CD1c-positive myeloid dendritic cell (primary cell): ENCODE results near the gene PLCD3.

ENCODE experiments used
- DNase-seq: peaks from one replicate; pipeline ENCODE4 v3.0.0-alpha.2; 2016; ENCODE audit errors: extremely low spot score

The PLCD3 gene

GRCh38 chr17:45132320-45132571, at the start of gene PLCD3:
Gene PLCD3 (minus strand): TSS chr17:45132515. CDS start chr17:45132410, 105 bp downstream.
- DNase-seq = no peak

GRCh38 chr17:45177563-45177962, 45.2 kb upstream of the PLCD3 start:
- no peak for DNase-seq

GRCh38 chr17:45175759-45176115, 43.4 kb upstream of the PLCD3 start:
- DNase-seq = no peak

- peak; percentile 61 for DNase-seq
These were observed 40.4 kb upstream of the PLCD3 start for GRCh38 chr17:45172541-45173286.

- DNase-seq = no peak
These were observed 39.9 kb upstream of the PLCD3 start for GRCh38 chr17:45172232-45172540.

GRCh38 chr17:45171338-45172231, 39.3 kb upstream of the PLCD3 start:
- peak; percentile 50 for DNase-seq

GRCh38 chr17:45170931-45171337, 38.6 kb upstream of the PLCD3 start:
- peak; percentile 66 for DNase-seq

- no peak for DNase-seq
These were observed 38.1 kb upstream of the PLCD3 start for GRCh38 chr17:45170280-45170930.

- DNase-seq = no peak
These were observed 36.9 kb upstream of the PLCD3 start for GRCh38 chr17:45168991-45169752.

GRCh38 chr17:45164734-45165269, 32.5 kb upstream of the PLCD3 start:
- no peak for DNase-seq

- DNase-seq = no peak
These were observed 29.8 kb upstream of the PLCD3 start for GRCh38 chr17:45162025-45162687.

GRCh38 chr17:45161288-45162024, 29.1 kb upstream of the PLCD3 start, which contains the start of gene HEXIM2:
Gene HEXIM2 (plus strand): TSS chr17:45161875. CDS start chr17:45162794, 919 bp downstream.
- DNase-seq = peak; percentile 100

GRCh38 chr17:45160447-45161287, 28.4 kb upstream of the PLCD3 start:
- DNase-seq = peak; percentile 41

GRCh38 chr17:45156242-45156641, 23.9 kb upstream of the PLCD3 start:
- DNase-seq = no peak

- no peak for DNase-seq
These were observed 23.2 kb upstream of the PLCD3 start for GRCh38 chr17:45155483-45155882.

- DNase-seq = no peak
These were observed 22.7 kb upstream of the PLCD3 start for GRCh38 chr17:45155029-45155428.

GRCh38 chr17:45150911-45151809, 18.8 kb upstream of the PLCD3 start:
- peak; percentile 43 for DNase-seq
